HL-60 (cell line): ENCODE measurements around the gene DNAJC1.

Experiments
- DNase-seq, 2 experiments: peaks; one replicate each; pipeline ENCODE4 v3.0.0-alpha.2; 2010 to 2020; ENCODE audit warnings: low read depth in 1 of 2, low spot score in 1 of 2
- H3K27ac ChIP-seq: fragments of 250-450 bp; sonication (Bioruptor Pico); replicated peaks from 2 replicates; pipeline ENCODE4 v1.5.1; 2020; ENCODE audit warnings: mild to moderate bottlenecking, moderate library complexity
- H3K27me3 ChIP-seq: fragments of 250-450 bp; sonication (Bioruptor Pico); 2 replicates; pipeline ENCODE4 v1.5.1; 2021; ENCODE audit warnings: mild to moderate bottlenecking, moderate library complexity; ENCODE audit not compliant: insufficient read depth, poor library complexity, severe bottlenecking
- H3K4me3 ChIP-seq: replicated peaks from 2 replicates; pipeline ENCODE4 v1.5.1; 2011; ENCODE audit warnings: mild to moderate bottlenecking, control low read depth, low read length; ENCODE audit not compliant: insufficient read depth
- CTCF ChIP-seq: IDR thresholded peaks from one replicate; pipeline ENCODE4 v1.5.1; 2011; ENCODE audit warnings: low read length, control low read depth, inconsistent platforms; ENCODE audit not compliant: insufficient read depth
- GABPA ChIP-seq: IDR thresholded peaks from 2 replicates; pipeline ENCODE4 v1.6.1; 2012; ENCODE audit warnings: low read depth
- POLR2AphosphoS5 ChIP-seq: IDR thresholded peaks from 2 replicates; pipeline ENCODE4 v1.6.1; 2012; ENCODE audit warnings: low read depth
- SPI1 ChIP-seq: IDR thresholded peaks from 2 replicates; pipeline ENCODE4 v1.6.1; 2012; ENCODE audit warnings: low read depth, mild to moderate bottlenecking, borderline replicate concordance
- TF ChIP-seq, protein P1 (sequence below): IDR thresholded peaks from 2 replicates; pipeline ENCODE4 v1.6.1; 2012; ENCODE audit warnings: low read depth; ENCODE audit not compliant: insufficient replicate concordance

DNAJC1 gene

GRCh38 chr10:21751341-21752310 lies 251.9 kb downstream of the DNAJC1 start:
- H3K4me3 ChIP-seq, result no peak overlapping the region

GRCh38 chr10:21750424-21750823 lies 253.1 kb downstream of the DNAJC1 start:
- no peak for DNase-seq
- H3K27ac ChIP-seq, result no peak overlapping the region
- TF ChIP-seq CTCF (no peak), GABPA (no peak), POLR2AphosphoS5 (no peak), SPI1 (no peak)
- TF ChIP-seq, protein P1, sequence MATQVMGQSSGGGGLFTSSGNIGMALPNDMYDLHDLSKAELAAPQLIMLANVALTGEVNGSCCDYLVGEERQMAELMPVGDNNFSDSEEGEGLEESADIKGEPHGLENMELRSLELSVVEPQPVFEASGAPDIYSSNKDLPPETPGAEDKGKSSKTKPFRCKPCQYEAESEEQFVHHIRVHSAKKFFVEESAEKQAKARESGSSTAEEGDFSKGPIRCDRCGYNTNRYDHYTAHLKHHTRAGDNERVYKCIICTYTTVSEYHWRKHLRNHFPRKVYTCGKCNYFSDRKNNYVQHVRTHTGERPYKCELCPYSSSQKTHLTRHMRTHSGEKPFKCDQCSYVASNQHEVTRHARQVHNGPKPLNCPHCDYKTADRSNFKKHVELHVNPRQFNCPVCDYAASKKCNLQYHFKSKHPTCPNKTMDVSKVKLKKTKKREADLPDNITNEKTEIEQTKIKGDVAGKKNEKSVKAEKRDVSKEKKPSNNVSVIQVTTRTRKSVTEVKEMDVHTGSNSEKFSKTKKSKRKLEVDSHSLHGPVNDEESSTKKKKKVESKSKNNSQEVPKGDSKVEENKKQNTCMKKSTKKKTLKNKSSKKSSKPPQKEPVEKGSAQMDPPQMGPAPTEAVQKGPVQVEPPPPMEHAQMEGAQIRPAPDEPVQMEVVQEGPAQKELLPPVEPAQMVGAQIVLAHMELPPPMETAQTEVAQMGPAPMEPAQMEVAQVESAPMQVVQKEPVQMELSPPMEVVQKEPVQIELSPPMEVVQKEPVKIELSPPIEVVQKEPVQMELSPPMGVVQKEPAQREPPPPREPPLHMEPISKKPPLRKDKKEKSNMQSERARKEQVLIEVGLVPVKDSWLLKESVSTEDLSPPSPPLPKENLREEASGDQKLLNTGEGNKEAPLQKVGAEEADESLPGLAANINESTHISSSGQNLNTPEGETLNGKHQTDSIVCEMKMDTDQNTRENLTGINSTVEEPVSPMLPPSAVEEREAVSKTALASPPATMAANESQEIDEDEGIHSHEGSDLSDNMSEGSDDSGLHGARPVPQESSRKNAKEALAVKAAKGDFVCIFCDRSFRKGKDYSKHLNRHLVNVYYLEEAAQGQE, result no peak
- no peaks in the 10 kb centered on the region for H3K27me3 ChIP-seq
- no peak overlapping the region for H3K4me3 ChIP-seq

More at GRCh38 chr10:21751341-21752310, 251.9 kb downstream of the DNAJC1 start:
- no peak for DNase-seq
- TF ChIP-seq, protein P1, result no peak
- TF ChIP-seq CTCF (no peak), POLR2AphosphoS5 (no peak), GABPA (no peak), SPI1 (no peak)
- H3K27me3 ChIP-seq, result no peaks in the 10 kb centered on the region
- no peak overlapping the region for H3K27ac ChIP-seq

- H3K27ac ChIP-seq, result no peak overlapping the region
- no peak overlapping the region for H3K4me3 ChIP-seq
- no peaks in the 10 kb centered on the region for H3K27me3 ChIP-seq
- TF ChIP-seq, protein P1, result no peak
- TF ChIP-seq CTCF, result no peak
- TF ChIP-seq POLR2AphosphoS5, result no peak
- no peak for TF ChIP-seq SPI1
- no peak for TF ChIP-seq GABPA
- DNase-seq, result no peak
Observed at GRCh38 chr10:21749788-21750187, 253.7 kb downstream of the DNAJC1 start.
